PC-3 (cell line): ENCODE results near the gene PRKCE.

Experiments used
- EZH2 ChIP-seq: fragments of 300-600 bp; sonication (generic); IDR thresholded peaks from one replicate; pipeline ENCODE4 v1.6.1; 2017; ENCODE audit warnings: antibody characterized with exemption, mild to moderate bottlenecking, low read length; ENCODE audit not compliant: unreplicated experiment
- TF ChIP-seq, protein P1 (sequence below): fragments of 300-600 bp; sonication (generic); conservative IDR thresholded peaks from 2 replicates; pipeline ENCODE4 v1.5.1; 2017; ENCODE audit warnings: antibody characterized with exemption, low read depth, mild to moderate bottlenecking, low read length

GRCh38 chr2:46236876-46237859 lies 585.7 kb downstream of the PRKCE start:
- TF ChIP-seq, protein P1, sequence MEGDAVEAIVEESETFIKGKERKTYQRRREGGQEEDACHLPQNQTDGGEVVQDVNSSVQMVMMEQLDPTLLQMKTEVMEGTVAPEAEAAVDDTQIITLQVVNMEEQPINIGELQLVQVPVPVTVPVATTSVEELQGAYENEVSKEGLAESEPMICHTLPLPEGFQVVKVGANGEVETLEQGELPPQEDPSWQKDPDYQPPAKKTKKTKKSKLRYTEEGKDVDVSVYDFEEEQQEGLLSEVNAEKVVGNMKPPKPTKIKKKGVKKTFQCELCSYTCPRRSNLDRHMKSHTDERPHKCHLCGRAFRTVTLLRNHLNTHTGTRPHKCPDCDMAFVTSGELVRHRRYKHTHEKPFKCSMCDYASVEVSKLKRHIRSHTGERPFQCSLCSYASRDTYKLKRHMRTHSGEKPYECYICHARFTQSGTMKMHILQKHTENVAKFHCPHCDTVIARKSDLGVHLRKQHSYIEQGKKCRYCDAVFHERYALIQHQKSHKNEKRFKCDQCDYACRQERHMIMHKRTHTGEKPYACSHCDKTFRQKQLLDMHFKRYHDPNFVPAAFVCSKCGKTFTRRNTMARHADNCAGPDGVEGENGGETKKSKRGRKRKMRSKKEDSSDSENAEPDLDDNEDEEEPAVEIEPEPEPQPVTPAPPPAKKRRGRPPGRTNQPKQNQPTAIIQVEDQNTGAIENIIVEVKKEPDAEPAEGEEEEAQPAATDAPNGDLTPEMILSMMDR = no peak
- no peak for TF ChIP-seq EZH2
